Spleen (tissue), 13 donors: Measurements from ENCODE around the gene DFFA. TPM values are rescaled to one million over a fixed set of nuclear protein-coding genes. Genes with fewer than 3 reads are reported as not detected.

Source experiments
- DNase-seq: peaks from one replicate; pipeline ENCODE4 v3.0.0-alpha.2; 2020
- H3K27ac ChIP-seq, 8 donors: fragments of 200-600 bp; sonication (generic) in 7 of 8; 1 replicate in 4 of 8; 2 replicates in 4 of 8; pipeline versions ENCODE4 v1.5.0 to v1.8.0; 2016 to 2021; ENCODE audit warnings: inconsistent platforms in 4 of 8, mild to moderate bottlenecking in 4 of 8, moderate library complexity in 1 of 8
- H3K27me3 ChIP-seq, 7 donors: fragments of 200-600 bp; sonication (generic) in 6 of 7; replicated peaks in 1 of 7; 1 replicate in 4 of 7; 2 replicates in 3 of 7; pipeline versions ENCODE4 v1.5.0 to v1.8.0; 2016 to 2021; ENCODE audit warnings: inconsistent platforms in 3 of 7, mild to moderate bottlenecking in 1 of 7
- H3K36me3 ChIP-seq, 6 donors: fragments of 200-600 bp; sonication (generic) in 5 of 6; 1 replicate in 4 of 6; 2 replicates in 2 of 6; pipeline versions ENCODE4 v1.5.0 to v1.8.0; 2016 to 2021; ENCODE audit warnings: inconsistent platforms in 2 of 6
- H3K4me1 ChIP-seq, 6 donors: fragments of 200-600 bp; sonication (generic) in 5 of 6; 1 replicate in 3 of 6; 2 replicates in 3 of 6; pipeline versions ENCODE4 v1.5.0 to v1.8.0; 2016 to 2021; ENCODE audit warnings: inconsistent platforms in 3 of 6
- H3K4me3 ChIP-seq, 8 donors: fragments of 200-600 bp; sonication (generic) in 7 of 8; 1 replicate in 4 of 8; 2 replicates in 4 of 8; pipeline versions ENCODE4 v1.5.0 to v1.8.0; 2016 to 2021; ENCODE audit warnings: inconsistent platforms in 4 of 8, mild to moderate bottlenecking in 4 of 8, moderate library complexity in 2 of 8
- H3K9me3 ChIP-seq, 8 donors: fragments of 200-600 bp; sonication (generic) in 7 of 8; 1 replicate in 4 of 8; 2 replicates in 4 of 8; pipeline versions ENCODE4 v1.5.0 to v1.8.0; 2016 to 2021; ENCODE audit warnings: inconsistent platforms in 4 of 8
- POLR2A ChIP-seq, 3 donors: fragments of 450-650 bp; IDR thresholded peaks; one replicate each; pipeline ENCODE4 v1.5.1; 2017; ENCODE audit warnings: antibody characterized with exemption in 3 of 3, mild to moderate bottlenecking in 1 of 3
- POLR2AphosphoS5 ChIP-seq, 3 donors: sonication (generic); formaldehyde crosslinking; IDR thresholded peaks; one replicate each; pipeline ENCODE4 v1.5.1; 2017; ENCODE audit warnings: antibody characterized with exemption in 3 of 3
- WGBS, 5 donors: extraction: QIAGEN DNeasy Blood & Tissue Kit in 3 of 5; methylation state at CpG; one replicate each; pipeline versions ENCODE4 v1.1.5 to v1.1.7; 2013 to 2018; 5-methylcytosine and 5-hydroxymethylcytosine counted together
- intact Hi-C: fragments of 100-400 bp; cut with DNase I; formaldehyde crosslinking; loops from one replicate; pipeline ENCODE4 v1.15.0; 2023; ENCODE audit warnings: low total_unique reads
- long read RNA-seq, 2 donors: transcript quantifications; one replicate each; lab custom pipeline, GENCODE V29; 2026
- polyA plus RNA-seq, 3 donors: library from polyadenylated mRNA; stranded (reverse); fragments of 200-250 nt; gene quantifications; one replicate each; pipeline ENCODE4 v1.2.1, GENCODE V29; 2013
- total RNA-seq, 7 donors: library from RNA; depleted of rRNA in 3 of 7; stranded (reverse); fragments of >200 nt in 3 of 7; fragmentation: NEBNext Ultra II Directional in 4 of 7; extraction: Animal tissue kit (Norgen Biotek cat#: 25700) in 4 of 7; gene quantifications; one replicate each; pipeline versions ENCODE4 v1.1.0 to v1.2.1, GENCODE V29; 2016 to 2021
- TF ChIP-seq, protein P1 (sequence below), 11 experiments: fragments of 200-600 bp in 7 of 11; fragments of 450-650 bp in 4 of 11; sonication (generic) in 4 of 11; IDR thresholded peaks in 8 of 11; conservative IDR thresholded peaks in 3 of 11; 1 replicate in 7 of 11; 2 replicates in 4 of 11; pipeline versions ENCODE4 v1.4.0 to v1.8.0; 2016 to 2021; ENCODE audit warnings: antibody characterized with exemption in 11 of 11, inconsistent platforms in 4 of 11, mild to moderate bottlenecking in 1 of 11
- donor health status: healthy with polysubstance abuse.
- donor health status: DM: no; HTN: no; CAD: no; lungs with moderate emphysema.
- donor health status: DM: no; HTN: no; CAD: no.
- donor health status: Bipolar disorder and iron deficiency.
- donor health status: healthy.
- donor health status: DM: no; HTN: no; CAD: no.
- donor health status: DM: yes; HTN: yes; CAD: no.

The DFFA gene, protein sequence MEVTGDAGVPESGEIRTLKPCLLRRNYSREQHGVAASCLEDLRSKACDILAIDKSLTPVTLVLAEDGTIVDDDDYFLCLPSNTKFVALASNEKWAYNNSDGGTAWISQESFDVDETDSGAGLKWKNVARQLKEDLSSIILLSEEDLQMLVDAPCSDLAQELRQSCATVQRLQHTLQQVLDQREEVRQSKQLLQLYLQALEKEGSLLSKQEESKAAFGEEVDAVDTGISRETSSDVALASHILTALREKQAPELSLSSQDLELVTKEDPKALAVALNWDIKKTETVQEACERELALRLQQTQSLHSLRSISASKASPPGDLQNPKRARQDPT
- 10 to 100 TPM; 18.4 to 30.1 (median 24.3) TPM for total RNA-seq
- polyA plus RNA-seq = 10 to 100 TPM in 2 of 3 donors, 1 to 10 TPM in 1; 7.2 to 14.4 (median 10.3) TPM
- long read RNA-seq, donor 1, full-length matches to known transcripts = 11 of 11 reads
- long read RNA-seq, donor 1, partial matches to known transcripts = 0 of 11 reads
- long read RNA-seq, donor 1, other reads (novel, unspliced or antisense) = 0 of 11 reads
- long read RNA-seq, donor 2, full-length matches to known transcripts = 9 of 16 reads
- long read RNA-seq, donor 2, partial matches to known transcripts = 7 of 16 reads
- long read RNA-seq, donor 2, other reads (novel, unspliced or antisense) = 0 of 16 reads

DNA sequence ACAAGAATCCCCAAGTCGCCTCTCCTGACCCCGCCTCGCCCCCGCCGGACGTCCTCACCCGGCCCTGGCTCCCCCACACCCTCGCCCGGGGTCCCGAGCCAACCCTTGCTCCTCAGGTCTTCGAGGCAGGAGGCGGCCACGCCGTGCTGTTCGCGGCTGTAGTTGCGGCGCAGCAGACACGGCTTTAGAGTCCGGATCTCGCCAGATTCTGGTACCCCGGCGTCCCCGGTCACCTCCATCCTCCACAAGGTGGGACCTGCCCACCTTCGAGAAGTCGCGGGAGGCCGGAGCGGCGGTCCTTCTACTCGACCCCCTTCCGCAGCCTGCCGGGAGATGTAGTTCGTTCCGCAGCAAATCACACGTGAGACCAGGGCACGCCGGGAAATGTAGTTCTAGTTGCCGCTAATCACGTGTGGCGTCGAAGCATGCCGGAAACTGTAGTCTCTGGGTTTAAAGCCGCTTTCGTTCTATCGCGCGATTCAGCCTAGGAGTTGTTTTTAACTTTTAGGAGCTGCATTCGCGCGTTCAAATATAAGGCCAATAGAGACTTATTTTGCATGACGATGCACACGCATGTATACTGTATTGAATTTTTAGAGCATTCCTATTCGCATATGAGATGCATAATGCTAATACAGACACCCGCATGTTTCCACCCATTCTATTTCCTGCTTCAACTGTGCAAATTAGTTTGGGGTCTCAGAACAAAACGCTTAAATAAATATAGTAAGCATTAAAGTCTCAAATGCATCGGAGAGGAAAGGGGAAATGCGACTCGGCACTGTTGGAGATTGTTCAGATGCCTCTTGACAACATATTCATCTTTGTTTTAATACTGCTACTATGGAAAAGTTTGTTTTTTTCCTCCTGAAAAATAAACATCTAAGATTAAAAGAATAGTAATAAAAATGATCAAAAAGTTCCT lies at the start of gene DFFA:
Gene DFFA, minus strand, starts transcription at position 310 of the 925 bp plus-strand sequence. Its CDS starts 71 bp downstream, at position 239.
- TF ChIP-seq POLR2AphosphoS5 (IDR thresholded peaks at IDR 0.05) = peak; percentile 90
- TF ChIP-seq, protein P1, sequence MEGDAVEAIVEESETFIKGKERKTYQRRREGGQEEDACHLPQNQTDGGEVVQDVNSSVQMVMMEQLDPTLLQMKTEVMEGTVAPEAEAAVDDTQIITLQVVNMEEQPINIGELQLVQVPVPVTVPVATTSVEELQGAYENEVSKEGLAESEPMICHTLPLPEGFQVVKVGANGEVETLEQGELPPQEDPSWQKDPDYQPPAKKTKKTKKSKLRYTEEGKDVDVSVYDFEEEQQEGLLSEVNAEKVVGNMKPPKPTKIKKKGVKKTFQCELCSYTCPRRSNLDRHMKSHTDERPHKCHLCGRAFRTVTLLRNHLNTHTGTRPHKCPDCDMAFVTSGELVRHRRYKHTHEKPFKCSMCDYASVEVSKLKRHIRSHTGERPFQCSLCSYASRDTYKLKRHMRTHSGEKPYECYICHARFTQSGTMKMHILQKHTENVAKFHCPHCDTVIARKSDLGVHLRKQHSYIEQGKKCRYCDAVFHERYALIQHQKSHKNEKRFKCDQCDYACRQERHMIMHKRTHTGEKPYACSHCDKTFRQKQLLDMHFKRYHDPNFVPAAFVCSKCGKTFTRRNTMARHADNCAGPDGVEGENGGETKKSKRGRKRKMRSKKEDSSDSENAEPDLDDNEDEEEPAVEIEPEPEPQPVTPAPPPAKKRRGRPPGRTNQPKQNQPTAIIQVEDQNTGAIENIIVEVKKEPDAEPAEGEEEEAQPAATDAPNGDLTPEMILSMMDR (IDR thresholded peaks at IDR 0.05 in 8 of 11, conservative IDR thresholded peaks at IDR 0.05 in 3 of 11) = peak in 1 of 11 experiments; percentile 12
- TF ChIP-seq POLR2A (IDR thresholded peaks at IDR 0.05) = no peak
- intact Hi-C loops = no loop called here
- Histone ChIP-seq H3K4me3 (peak within 1 kb of the TSS; percentile 59 to 94 (median 80)), H3K9me3 (no peaks in the 10 kb centered on the region), H3K27ac (peak within 1 kb of the TSS; percentile 53 to 86 (median 76)), H3K4me1 (peaks cover 28 to 65% (median 51%) of the 10 kb centered on the region in 6 donors), H3K27me3 (no peaks in the 10 kb centered on the region), H3K36me3 (peaks cover 0 to 22% (median 18%) of the 10 kb centered on the region in 6 donors)
- DNase-seq = peak; percentile 97
- 0 to 2% (median 1%) methylated on average over 41 to 59 of the region's 59 CpGs for WGBS, 5 donors

DNA sequence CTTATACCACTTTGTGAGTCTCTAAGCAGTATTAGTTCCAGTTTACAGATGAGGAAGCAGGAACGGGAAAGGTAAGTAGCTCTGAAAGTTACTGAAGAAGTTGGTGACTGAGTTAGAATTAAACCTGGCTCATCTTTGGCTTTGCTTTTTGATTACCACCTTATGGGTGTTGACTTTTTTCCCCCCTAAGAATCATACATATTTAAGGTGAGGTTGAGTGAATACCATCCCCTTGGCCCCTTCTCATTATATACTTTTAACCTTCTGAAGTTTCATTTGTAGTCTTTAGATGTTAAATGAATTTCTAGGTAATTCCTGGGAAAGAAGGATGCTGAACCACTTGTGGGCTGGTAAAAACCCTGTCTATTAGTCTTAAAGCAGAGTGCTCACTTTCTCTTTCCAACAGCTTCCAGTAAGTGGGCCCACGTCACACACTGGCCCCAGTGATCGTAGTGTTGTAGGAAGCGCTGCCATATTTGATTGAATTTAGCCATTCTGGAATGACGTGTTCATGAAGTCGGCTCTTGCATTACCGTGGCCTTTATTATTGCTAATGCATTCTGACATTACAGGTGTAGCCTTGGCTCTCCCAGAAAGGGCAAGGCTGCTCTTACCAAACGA lies 49.3 kb upstream of the DFFA start:
- Histone ChIP-seq H3K36me3 (peaks cover 0 to 18% (median 2%) of the 10 kb centered on the region in 6 donors), H3K4me1 (peaks cover 0 to 38% (median 17%) of the 10 kb centered on the region in 6 donors), H3K27me3 (no peaks in the 10 kb centered on the region), H3K27ac (no peak overlapping the region), H3K9me3 (no peaks in the 10 kb centered on the region), H3K4me3 (no peak overlapping the region)
- 84 to 92% (median 90%) methylated on average over 8 of the region's 8 CpGs for WGBS, 5 donors
- intact Hi-C loops = no loop called here
- no peak for TF ChIP-seq POLR2A (IDR thresholded peaks at IDR 0.05)
- TF ChIP-seq, protein P1 (IDR thresholded peaks at IDR 0.05 in 8 of 11, conservative IDR thresholded peaks at IDR 0.05 in 3 of 11) = no peak
- TF ChIP-seq POLR2AphosphoS5 (IDR thresholded peaks at IDR 0.05) = no peak
- DNase-seq = no peak

DNA sequence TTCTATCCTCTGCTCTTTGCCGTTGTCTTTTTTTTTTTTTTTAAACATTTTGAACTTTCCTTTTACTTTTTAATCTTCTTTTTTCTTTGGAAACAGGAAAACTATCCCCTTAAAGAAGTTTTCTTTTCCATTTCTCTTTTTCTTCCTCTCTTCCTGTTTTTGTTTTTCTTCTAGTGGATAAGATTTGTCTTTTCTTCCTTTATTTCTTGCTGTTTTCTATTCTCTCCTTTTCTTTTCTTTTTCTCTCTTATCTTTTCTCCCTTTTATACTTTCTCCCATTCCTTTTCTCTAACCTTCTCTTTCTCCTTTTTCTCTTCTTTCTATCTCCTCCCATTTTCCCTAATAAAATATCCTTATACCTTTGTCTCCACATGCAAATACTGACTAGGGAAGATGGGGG lies 48.6 kb upstream of the DFFA start:
- Histone ChIP-seq H3K36me3 (peaks cover 0 to 18% (median 2%) of the 10 kb centered on the region in 6 donors), H3K4me3 (no peak overlapping the region), H3K27ac (no peak overlapping the region), H3K9me3 (no peaks in the 10 kb centered on the region), H3K4me1 (peaks cover 0 to 45% (median 23%) of the 10 kb centered on the region in 6 donors), H3K27me3 (no peaks in the 10 kb centered on the region)
- intact Hi-C loops = no loop called here
- no peak for DNase-seq
- TF ChIP-seq, protein P1 (IDR thresholded peaks at IDR 0.05 in 8 of 11, conservative IDR thresholded peaks at IDR 0.05 in 3 of 11) = no peak
- no peak for TF ChIP-seq POLR2AphosphoS5 (IDR thresholded peaks at IDR 0.05)
- TF ChIP-seq POLR2A (IDR thresholded peaks at IDR 0.05) = no peak
- 85 to 100% (median 88%) methylated on average over 1 of the region's 1 CpG for WGBS, 5 donors
